PC-3 (cell line): Measurements from ENCODE around the gene FOXO6.

Experiments
- EZH2 ChIP-seq: fragments of 300-600 bp; sonication (generic); IDR thresholded peaks from one replicate; pipeline ENCODE4 v1.6.1; 2017; ENCODE audit warnings: antibody characterized with exemption, mild to moderate bottlenecking, low read length; ENCODE audit not compliant: unreplicated experiment
- TF ChIP-seq, protein P1 (sequence below): fragments of 300-600 bp; sonication (generic); conservative IDR thresholded peaks from 2 replicates; pipeline ENCODE4 v1.5.1; 2017; ENCODE audit warnings: antibody characterized with exemption, low read depth, mild to moderate bottlenecking, low read length

- TF ChIP-seq, protein P1, sequence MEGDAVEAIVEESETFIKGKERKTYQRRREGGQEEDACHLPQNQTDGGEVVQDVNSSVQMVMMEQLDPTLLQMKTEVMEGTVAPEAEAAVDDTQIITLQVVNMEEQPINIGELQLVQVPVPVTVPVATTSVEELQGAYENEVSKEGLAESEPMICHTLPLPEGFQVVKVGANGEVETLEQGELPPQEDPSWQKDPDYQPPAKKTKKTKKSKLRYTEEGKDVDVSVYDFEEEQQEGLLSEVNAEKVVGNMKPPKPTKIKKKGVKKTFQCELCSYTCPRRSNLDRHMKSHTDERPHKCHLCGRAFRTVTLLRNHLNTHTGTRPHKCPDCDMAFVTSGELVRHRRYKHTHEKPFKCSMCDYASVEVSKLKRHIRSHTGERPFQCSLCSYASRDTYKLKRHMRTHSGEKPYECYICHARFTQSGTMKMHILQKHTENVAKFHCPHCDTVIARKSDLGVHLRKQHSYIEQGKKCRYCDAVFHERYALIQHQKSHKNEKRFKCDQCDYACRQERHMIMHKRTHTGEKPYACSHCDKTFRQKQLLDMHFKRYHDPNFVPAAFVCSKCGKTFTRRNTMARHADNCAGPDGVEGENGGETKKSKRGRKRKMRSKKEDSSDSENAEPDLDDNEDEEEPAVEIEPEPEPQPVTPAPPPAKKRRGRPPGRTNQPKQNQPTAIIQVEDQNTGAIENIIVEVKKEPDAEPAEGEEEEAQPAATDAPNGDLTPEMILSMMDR: no peak
- no peak for TF ChIP-seq EZH2
These were observed 18.5 kb downstream of the FOXO6 start for GRCh38 chr1:41379738-41380130.
